Adipocyte (in vitro differentiated cells): ENCODE data around the gene LMBRD2.
"Not testable (repeated sequence)": the region's sequence is repeated elsewhere in the genome, so short reads cannot be mapped to it uniquely, and the experiment has no call there.

Experiments
- DNase-seq: peaks from one replicate; pipeline ENCODE4 v3.0.0-alpha.2; 2015; ENCODE audit warnings: low read depth
- H3K27me3 ChIP-seq: replicated peaks from 2 replicates; pipeline ENCODE4 v1.7.0; 2013; ENCODE audit warnings: mild to moderate bottlenecking, low read length, moderate library complexity; ENCODE audit not compliant: control insufficient read depth, insufficient read depth
- H3K36me3 ChIP-seq: 2 replicates; pipeline ENCODE4 v1.7.0; 2013; ENCODE audit warnings: low read length, mild to moderate bottlenecking, moderate library complexity; ENCODE audit not compliant: control insufficient read depth, insufficient read depth, severe bottlenecking
- H3K4me1 ChIP-seq: 2 replicates; pipeline ENCODE4 v1.7.0; 2013; ENCODE audit warnings: mild to moderate bottlenecking, low read length, moderate library complexity; ENCODE audit not compliant: control insufficient read depth, insufficient read depth
- H3K4me3 ChIP-seq: 2 replicates; pipeline ENCODE4 v1.7.0; 2013; ENCODE audit warnings: mild to moderate bottlenecking, low read length, moderate library complexity
- H3K9ac ChIP-seq: 2 replicates; pipeline ENCODE4 v1.7.0; 2013; ENCODE audit warnings: mild to moderate bottlenecking, low read length, moderate library complexity
- H3K9me3 ChIP-seq: 2 replicates; pipeline ENCODE4 v1.7.0; 2013; ENCODE audit warnings: mild to moderate bottlenecking, low read length, moderate library complexity; ENCODE audit not compliant: control insufficient read depth

The LMBRD2 gene

DNA sequence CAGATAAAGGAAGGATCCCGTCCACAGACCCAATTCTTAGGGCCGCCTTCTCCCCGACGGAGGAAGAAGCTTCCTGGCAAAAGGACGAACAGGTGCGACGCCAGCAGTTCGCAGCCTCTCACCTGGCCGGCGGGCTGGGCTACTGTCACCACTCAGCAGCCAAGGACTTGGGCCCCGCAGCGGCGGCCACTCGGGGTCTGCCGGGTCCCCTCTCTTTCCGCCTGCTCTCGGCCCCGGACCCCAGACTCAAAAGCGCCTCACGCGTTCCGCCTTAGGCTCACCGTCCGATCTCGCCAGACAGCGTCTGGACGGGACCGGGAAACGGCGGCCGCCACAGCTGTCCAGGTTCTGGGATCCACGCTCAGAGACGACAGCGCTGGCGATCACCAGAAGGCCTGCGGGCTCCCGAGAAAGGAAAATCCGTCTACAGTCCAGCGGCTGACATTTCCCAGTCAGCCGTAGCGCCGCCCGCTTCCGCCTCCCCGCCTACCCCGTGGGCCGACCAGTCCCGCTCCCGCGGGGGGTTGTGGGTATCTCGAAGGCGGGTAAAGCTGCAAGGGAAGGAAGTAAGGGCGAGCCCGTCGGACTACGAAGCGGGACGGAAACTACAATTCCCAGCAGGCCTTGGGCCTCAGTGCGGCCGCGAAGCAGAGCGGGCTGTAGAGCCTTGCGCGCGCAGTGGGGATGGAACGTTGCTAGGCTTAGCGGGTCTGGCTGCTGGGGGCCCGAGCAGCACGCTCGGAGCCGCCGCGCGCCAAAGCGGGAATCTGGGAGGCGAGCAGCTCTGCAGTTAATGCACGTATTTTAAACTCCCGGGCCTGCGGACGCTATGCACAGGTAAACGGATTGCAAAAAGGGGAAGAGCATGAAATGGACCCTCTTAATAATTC is at the start of gene LMBRD2, which contains the start of gene SKP2:
TSS of gene LMBRD2 (minus strand) at position 454 of the 890 bp plus-strand sequence. CDS start 8,538 bp downstream, outside the sequence.
TSS of gene SKP2 (plus strand) at position 678 of the 890 bp plus-strand sequence. CDS start at position 830, 152 bp downstream.
- Histone ChIP-seq H3K36me3 (peaks cover 11% of the 10 kb centered on the region), H3K9me3 (no peaks in the 10 kb centered on the region), H3K9ac (peak within 1 kb of the TSS; percentile 87), H3K4me1 (peaks cover 41% of the 10 kb centered on the region), H3K4me3 (peak within 1 kb of the TSS; percentile 88), H3K27me3 (no peaks in the 10 kb centered on the region)
- DNase-seq = peak; percentile 100

- no peaks in the 10 kb centered on the region for H3K9me3 ChIP-seq
- H3K27me3 ChIP-seq = no peaks in the 10 kb centered on the region
- no peak overlapping the region for H3K9ac ChIP-seq
- H3K36me3 ChIP-seq = peaks cover 57% of the 10 kb centered on the region
- DNase-seq = no peak
- H3K4me1 ChIP-seq = peaks cover 18% of the 10 kb centered on the region
- no peak overlapping the region for H3K4me3 ChIP-seq
Observed at GRCh38 chr5:36200513-36200912, 48.8 kb upstream of the LMBRD2 start.

- Histone ChIP-seq H3K36me3 (peaks cover 58% of the 10 kb centered on the region), H3K9me3 (no peaks in the 10 kb centered on the region), H3K4me3 (no peak overlapping the region), H3K27me3 (no peaks in the 10 kb centered on the region), H3K4me1 (peaks cover 18% of the 10 kb centered on the region), H3K9ac (no peak overlapping the region)
- peak; percentile 61 for DNase-seq
Observed at GRCh38 chr5:36199620-36200019, 47.9 kb upstream of the LMBRD2 start.

DNA sequence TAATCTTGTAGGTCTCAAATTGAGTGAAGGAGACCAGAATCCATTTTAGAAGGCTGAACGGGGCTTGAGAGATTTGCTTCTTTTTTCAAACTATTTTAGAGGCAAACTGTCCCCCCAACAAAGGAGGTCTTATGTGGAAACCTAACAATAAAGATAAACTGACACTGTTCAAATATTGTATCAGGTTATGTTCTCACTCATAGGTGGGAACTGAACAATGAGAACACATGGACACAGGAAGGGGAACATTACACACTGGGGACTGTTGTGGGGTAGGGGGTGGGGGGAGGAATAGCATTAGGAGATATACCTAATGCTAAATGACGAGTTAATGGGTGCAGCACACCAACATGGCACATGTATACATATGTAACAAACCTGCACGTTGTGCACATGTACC is 47.1 kb upstream of the LMBRD2 start:
- not testable (repeated sequence) for DNase-seq, H3K27me3 ChIP-seq, H3K4me3 ChIP-seq, H3K9me3 ChIP-seq, H3K9ac ChIP-seq
- H3K36me3 ChIP-seq = peaks cover 63% of the 10 kb centered on the region
- H3K4me1 ChIP-seq = peaks cover 18% of the 10 kb centered on the region

GRCh38 chr5:36198281-36198680 is 46.6 kb upstream of the LMBRD2 start:
- peaks cover 18% of the 10 kb centered on the region for H3K4me1 ChIP-seq
- H3K36me3 ChIP-seq = peaks cover 66% of the 10 kb centered on the region
- H3K27me3 ChIP-seq = no peaks in the 10 kb centered on the region
- DNase-seq = peak; percentile 72
- no peak overlapping the region for H3K4me3 ChIP-seq
- H3K9ac ChIP-seq = no peak overlapping the region
- no peaks in the 10 kb centered on the region for H3K9me3 ChIP-seq

DNA sequence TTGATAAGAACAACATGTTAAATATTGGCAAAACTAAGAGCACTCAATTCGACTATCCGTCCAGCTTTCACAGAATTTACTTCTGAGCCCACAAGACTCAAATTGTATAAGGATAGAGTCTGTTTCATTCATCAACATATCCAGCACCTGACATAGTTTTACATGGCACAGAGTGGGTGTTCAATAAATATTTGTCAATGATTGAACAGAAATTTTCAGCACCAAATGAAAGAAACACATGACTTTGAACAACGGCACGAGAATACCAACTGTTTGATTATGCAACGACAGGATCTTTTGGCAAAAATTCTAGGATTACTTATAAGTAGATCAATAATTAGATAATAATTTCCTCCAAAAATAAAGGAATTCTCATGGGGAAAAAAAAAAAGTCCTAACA is 42.1 kb upstream of the LMBRD2 start:
- H3K27me3 ChIP-seq = no peaks in the 10 kb centered on the region
- peaks cover 60% of the 10 kb centered on the region for H3K36me3 ChIP-seq
- DNase-seq = no peak

DNA sequence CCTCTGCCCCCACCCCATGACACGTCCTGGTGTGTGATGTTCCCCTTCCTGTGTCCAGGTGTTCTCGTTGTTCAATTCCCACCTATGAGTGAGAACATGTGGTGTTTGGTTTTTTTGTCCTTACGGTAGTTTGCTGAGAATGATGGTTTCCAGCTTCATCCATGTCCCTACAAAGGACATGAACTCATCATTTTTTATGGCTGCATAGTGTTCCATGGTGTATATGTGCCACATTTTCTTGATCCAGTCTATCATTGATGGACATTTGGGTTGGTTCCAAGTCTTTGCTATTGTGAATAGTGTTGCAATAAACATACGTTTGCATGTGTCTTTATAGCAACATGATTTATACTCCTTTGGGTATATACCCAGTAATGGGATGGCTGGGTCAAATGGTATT is 32.7 kb upstream of the LMBRD2 start:
- H3K36me3 ChIP-seq = peaks cover 36% of the 10 kb centered on the region
- H3K27me3 ChIP-seq, H3K9ac ChIP-seq, H3K4me1 ChIP-seq, DNase-seq, H3K4me3 ChIP-seq, H3K9me3 ChIP-seq: not testable (repeated sequence)

More for the DNA sequence above, 42.1 kb upstream of the LMBRD2 start:
- peaks cover 6% of the 10 kb centered on the region for H3K4me1 ChIP-seq
- H3K9ac ChIP-seq = no peak overlapping the region
- no peaks in the 10 kb centered on the region for H3K9me3 ChIP-seq
- no peak overlapping the region for H3K4me3 ChIP-seq

GRCh38 chr5:36181774-36182173 is 30.1 kb upstream of the LMBRD2 start:
- H3K4me1 ChIP-seq = peaks cover 3% of the 10 kb centered on the region
- no peak overlapping the region for H3K4me3 ChIP-seq
- no peak overlapping the region for H3K9ac ChIP-seq
- H3K27me3 ChIP-seq = no peaks in the 10 kb centered on the region
- no peak for DNase-seq
- H3K36me3 ChIP-seq = peaks cover 58% of the 10 kb centered on the region
- no peaks in the 10 kb centered on the region for H3K9me3 ChIP-seq

GRCh38 chr5:36180556-36181350 is 29.1 kb upstream of the LMBRD2 start:
- no peak overlapping the region for H3K9ac ChIP-seq
- H3K9me3 ChIP-seq = no peaks in the 10 kb centered on the region
- no peak for DNase-seq
- H3K4me1 ChIP-seq = peaks cover 3% of the 10 kb centered on the region
- H3K27me3 ChIP-seq = no peaks in the 10 kb centered on the region
- H3K36me3 ChIP-seq = peaks cover 61% of the 10 kb centered on the region
- H3K4me3 ChIP-seq = no peak overlapping the region

DNA sequence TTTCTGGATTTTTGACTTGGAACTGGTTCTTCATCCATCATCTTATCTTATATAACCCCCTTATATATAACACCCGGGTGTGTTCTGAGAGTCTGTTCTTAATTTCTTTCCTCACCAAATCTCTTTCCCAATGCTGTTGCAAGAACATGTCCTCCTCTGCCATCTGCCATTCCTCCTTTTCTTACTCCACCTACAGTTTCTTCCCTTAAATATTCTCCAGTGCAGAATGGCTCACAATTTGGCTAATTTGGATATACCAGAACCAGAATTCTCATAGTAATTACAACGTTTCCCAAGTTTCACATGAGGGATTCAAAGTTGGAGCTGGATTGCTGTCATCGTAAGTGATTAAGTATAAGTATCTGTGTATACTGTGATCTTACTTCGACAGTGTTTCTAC is 28.3 kb upstream of the LMBRD2 start:
- peaks cover 3% of the 10 kb centered on the region for H3K4me1 ChIP-seq
- H3K4me3 ChIP-seq = no peak overlapping the region
- peaks cover 68% of the 10 kb centered on the region for H3K36me3 ChIP-seq
- H3K9ac ChIP-seq = no peak overlapping the region
- H3K27me3 ChIP-seq = no peaks in the 10 kb centered on the region
- H3K9me3 ChIP-seq = no peaks in the 10 kb centered on the region
- no peak for DNase-seq

DNA sequence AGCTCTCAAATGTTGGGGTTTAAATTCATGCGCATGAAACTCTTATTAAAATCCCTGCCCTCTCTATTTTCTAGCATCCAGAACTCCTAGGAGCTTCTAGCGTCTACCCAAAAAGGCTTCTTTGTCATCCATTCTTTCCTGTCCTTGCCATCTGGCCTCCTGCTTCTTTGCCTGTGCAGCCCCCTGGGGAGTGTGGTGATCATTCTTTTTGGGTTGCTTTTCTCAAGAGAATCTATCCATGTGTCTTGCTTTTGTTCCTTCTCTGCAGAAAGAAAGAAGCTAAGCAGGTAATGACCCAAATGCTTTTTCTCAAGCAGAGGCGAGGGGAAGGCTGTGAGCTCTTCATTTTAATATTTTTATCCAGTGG is 26.8 kb upstream of the LMBRD2 start:
- no peak overlapping the region for H3K4me3 ChIP-seq
- no peak overlapping the region for H3K9ac ChIP-seq
- H3K27me3 ChIP-seq = no peaks in the 10 kb centered on the region
- H3K36me3 ChIP-seq = peaks cover 79% of the 10 kb centered on the region
- H3K4me1 ChIP-seq = peaks cover 3% of the 10 kb centered on the region
- no peak for DNase-seq
- H3K9me3 ChIP-seq = no peaks in the 10 kb centered on the region
